D721Med (cell line): ENCODE measurements around the gene ARL4C.

Experiments used
- DNase-seq: peaks from one replicate; pipeline ENCODE4 v3.0.0; 2011; ENCODE audit warnings: low spot score; ENCODE audit not compliant: insufficient read length
- FAIRE-seq: peaks from 2 replicates; lab custom pipeline; 2011; peaks lifted over from hg19 to GRCh38; lab: Jason Lieb, UNC
- CTCF ChIP-seq: IDR thresholded peaks from 2 replicates; pipeline ENCODE4 v1.5.1; 2012; ENCODE audit warnings: mild to moderate bottlenecking, control low read depth; ENCODE audit not compliant: insufficient read depth; ENCODE audit errors: missing control alignments

Gene ARL4C

DNA sequence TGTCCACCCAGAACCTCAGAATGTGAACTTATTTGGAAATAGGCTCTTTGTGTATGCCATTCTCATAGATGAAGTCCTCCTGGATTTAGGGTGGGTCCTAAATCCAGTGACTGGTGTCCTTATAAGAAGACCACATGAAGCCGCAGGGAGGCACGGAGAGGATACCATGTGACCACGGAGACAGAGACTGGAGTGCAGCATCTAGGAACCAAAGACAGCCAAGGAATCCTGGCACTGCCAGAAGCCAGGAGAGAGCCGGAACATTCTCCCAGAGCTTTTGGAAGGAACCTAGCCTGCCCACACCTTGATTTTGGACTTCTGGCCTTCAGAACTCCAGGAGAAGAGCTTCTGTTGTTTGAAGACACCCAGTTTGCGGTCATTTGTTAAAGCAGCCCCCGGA lies 49.7 kb downstream of the ARL4C start:
- FAIRE-seq (no peak), DNase-seq (no peak)
- no peak for TF ChIP-seq CTCF

GRCh38 chr2:234446404-234447076 lies 50.3 kb downstream of the ARL4C start:
- FAIRE-seq (no peak), DNase-seq (no peak)
- no peak for TF ChIP-seq CTCF

DNA sequence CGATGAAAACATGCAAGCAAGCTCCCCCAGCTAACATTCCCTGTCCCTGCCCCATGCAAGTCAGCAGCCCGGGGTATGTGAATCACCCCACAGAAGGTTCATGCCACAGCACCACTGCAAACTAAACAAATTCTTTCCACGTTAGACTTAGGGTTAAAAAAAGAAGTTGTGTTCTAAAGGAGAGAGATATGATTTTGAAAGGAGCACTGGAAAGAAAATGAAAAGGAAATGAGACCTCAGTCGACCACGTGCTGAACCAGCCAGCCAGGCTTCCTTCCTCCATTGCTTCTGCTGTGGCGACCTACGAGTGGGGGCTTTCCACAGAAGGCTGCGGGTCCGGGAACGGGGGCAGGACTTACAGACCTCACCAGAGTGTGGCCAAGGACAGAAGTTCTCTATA lies 52.0 kb downstream of the ARL4C start:
- no peak for FAIRE-seq
- no peak for TF ChIP-seq CTCF

GRCh38 chr2:234444242-234444730 lies 52.6 kb downstream of the ARL4C start:
- FAIRE-seq (no peak), DNase-seq (no peak)
- TF ChIP-seq CTCF: no peak

More for the DNA sequence above, 52.0 kb downstream of the ARL4C start:
- DNase-seq: no peak
